GM18498 (cell line): ENCODE results near the gene GPR18.
"Not testable (repeated sequence)": the region's sequence is repeated elsewhere in the genome, so short reads cannot be mapped to it uniquely, and the experiment has no call there.

ENCODE experiments used
- ATAC-seq: cut with Tn5 transposase; IDR thresholded peaks from one replicate; pipeline ENCODE4 v1.9.1; 2021; ENCODE audit warnings: mild to moderate bottlenecking, moderate library complexity; ENCODE audit not compliant: unreplicated experiment

The GPR18 gene

GRCh38 chr13:99211421-99212035, 46.7 kb downstream of the GPR18 start:
- no peak for ATAC-seq

- ATAC-seq, result not testable (repeated sequence)
Observed at GRCh38 chr13:99210627-99211026, 47.6 kb downstream of the GPR18 start.

GRCh38 chr13:99208845-99209527, 49.2 kb downstream of the GPR18 start:
- ATAC-seq, result no peak

DNA sequence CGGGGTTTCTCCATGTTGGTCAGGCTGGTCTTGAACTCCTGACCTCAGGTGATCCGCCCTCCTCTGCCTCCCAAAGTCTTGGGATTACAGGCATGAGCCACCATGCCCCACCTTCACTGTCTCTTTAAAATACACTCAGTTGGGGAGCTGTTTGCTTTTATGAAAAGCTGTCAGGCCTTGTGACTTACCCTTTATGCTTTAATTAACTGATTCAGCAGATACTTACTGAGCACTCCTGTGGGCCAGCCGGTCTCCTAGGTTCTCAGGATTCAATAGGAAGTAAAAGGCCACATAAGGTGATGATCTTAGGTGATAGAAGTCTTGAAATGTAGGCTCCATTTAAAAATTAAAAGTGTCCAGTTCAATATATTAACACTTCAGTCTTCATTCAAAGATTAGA, 50.0 kb downstream of the GPR18 start:
- no peak for ATAC-seq

DNA sequence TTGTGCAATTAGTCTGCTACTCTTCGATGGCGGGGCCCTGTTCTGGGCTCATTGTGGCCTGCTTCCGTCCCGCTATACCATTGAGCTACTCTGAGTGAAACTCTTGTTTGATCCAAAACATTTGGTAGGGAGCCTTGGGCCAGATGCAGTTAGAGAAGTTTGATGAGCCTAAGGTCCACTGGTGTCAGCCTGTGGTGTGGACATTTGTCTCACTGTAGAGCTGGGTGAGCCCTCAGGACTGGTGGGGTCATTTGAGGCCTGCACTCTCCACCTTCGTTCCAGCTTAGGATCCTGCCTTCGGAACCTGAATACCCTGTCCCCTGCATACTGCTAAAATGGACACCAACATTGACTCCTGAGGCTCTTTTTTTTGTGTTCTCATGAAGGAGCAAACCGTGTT, 50.7 kb downstream of the GPR18 start:
- no peak for ATAC-seq

- ATAC-seq, result no peak
Observed at GRCh38 chr13:99206873-99207272, 51.3 kb downstream of the GPR18 start.

GRCh38 chr13:99206226-99206625, 52.0 kb downstream of the GPR18 start:
- ATAC-seq, result no peak

- ATAC-seq, result no peak
Observed at GRCh38 chr13:99205621-99206220, 52.5 kb downstream of the GPR18 start.
